HG03571 (cell line): Measurements from ENCODE around the gene RBPJL.
"Not testable (repeated sequence)": the region's sequence is repeated elsewhere in the genome, so short reads cannot be mapped to it uniquely, and the experiment has no call there.

Source experiments
- ATAC-seq: cut with Tn5 transposase; IDR thresholded peaks from one replicate; pipeline ENCODE4 v1.9.1; 2021; ENCODE audit not compliant: unreplicated experiment

The RBPJL gene

DNA sequence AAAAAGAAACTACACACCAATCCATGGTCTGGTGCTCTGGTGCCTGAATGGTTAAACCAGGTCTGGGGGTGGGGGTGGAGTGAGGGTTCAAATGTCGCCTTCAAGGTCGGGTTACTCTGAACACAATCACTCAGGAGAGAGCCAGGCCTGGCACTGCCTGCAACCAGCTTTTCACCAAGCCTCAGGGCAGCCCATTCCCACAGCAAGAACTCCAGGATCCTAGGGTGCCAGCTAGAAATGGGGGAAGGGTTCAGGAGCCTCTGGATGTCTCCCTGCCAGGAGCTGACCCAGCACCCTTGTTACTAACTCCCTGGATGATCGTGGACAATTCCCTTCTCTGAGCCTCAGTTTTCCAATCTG lies 34.9 kb downstream of the RBPJL start:
- ATAC-seq: no peak

DNA sequence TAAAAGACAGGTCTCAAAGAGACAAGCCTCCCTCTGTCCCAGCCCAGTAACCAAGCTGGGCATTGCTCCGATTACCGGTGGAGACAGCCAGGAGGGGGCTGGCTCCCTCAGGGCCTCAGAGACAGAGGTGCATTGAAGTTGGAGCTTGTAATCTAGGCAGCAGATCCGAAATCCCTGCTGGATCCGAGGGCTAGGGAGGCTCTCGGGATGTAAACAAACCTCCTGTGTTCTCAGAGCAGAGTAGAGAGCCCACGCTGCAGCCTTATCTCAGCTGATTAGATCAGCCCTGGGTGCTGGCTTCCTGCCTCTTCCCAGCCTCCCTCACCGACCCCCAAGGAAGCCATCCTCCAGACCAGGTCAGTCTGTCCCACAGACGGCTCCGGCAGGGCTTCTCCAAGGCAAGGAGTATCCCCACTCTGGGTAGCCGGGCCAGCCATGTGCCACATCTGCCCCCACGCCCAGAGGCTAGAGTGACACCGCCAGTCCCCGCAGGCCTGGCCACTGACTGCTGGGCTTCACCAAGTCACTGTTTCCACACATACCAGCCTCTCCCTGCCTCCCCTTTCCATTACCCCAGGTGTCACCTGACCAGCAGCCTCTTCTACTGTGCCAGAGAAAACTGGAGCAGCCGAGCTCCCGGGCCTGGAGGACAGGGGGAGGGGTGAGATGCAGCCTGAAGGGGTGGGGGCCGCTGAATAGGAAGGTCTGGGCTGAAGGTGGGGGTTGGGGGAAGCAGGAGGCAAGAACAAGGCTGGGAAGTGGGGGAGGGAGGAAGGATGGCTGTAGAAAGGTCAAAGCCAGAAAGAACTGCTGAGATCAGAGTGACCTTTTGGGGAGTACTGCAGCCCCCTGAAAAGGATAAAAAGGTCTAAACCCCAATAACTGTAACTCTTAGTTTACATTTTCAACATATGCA lies 35.6 kb downstream of the RBPJL start:
- no peak for ATAC-seq

DNA sequence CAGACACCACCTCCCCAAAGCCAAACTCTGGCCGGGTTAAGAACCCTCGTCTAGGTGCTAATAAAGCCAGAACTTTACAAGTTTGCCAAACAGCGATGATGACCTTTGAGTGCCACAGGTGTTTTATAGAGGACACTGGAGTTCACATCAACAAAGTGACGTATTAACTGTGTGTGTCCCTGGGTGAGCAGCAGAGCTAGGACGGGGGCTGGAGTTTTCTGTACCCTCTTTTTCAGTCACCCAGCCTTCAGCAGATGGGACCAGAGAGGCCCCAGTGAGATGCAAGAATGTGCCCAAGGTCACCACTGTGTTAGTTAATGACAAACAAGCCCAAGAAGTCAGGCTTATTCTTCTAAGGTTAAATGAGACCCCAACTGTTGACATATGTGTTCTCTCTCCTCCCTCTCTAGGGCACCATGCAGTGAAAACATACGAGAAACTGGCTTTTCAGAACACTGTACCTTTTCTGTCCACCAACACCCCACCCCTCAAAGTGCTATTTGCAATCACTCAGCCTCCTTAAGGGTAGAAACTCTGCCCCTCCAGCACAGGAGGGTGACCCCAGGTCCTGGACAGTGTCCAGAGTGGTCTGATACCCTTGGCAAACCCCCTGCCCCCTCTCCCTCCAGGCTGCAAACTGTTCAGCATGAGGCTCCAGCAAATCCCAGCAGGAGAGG lies 36.4 kb downstream of the RBPJL start:
- no peak for ATAC-seq

DNA sequence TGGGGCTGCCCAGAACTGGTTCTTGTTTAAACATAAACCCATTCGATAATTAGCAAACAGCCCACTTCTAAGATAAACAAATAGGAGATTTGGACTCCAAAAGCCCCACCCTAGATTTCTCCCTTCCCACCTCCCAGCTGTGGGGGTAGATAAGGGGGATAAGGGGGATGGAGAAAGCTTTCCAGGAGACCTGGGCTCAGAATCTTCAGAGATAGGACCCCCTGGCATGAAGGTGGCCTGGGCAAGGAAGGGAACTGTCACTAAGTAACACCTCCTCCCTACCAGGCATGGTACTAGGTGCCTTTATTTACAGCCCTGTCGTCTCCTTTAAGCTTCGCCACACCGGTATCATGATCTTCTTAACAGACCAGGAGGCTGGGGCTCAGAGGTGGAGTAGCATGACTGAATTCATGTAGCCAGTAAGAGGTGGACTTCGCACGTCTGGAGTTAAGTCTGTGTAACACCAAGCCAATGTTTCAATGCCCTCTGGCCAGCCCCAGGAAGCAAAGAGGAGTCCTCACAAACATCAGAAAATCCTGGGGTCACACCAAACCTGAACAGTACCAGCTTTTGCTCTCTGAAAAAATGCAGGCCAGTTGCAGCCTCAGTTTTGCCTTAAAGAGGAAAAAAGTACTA lies 37.0 kb downstream of the RBPJL start:
- ATAC-seq: no peak

DNA sequence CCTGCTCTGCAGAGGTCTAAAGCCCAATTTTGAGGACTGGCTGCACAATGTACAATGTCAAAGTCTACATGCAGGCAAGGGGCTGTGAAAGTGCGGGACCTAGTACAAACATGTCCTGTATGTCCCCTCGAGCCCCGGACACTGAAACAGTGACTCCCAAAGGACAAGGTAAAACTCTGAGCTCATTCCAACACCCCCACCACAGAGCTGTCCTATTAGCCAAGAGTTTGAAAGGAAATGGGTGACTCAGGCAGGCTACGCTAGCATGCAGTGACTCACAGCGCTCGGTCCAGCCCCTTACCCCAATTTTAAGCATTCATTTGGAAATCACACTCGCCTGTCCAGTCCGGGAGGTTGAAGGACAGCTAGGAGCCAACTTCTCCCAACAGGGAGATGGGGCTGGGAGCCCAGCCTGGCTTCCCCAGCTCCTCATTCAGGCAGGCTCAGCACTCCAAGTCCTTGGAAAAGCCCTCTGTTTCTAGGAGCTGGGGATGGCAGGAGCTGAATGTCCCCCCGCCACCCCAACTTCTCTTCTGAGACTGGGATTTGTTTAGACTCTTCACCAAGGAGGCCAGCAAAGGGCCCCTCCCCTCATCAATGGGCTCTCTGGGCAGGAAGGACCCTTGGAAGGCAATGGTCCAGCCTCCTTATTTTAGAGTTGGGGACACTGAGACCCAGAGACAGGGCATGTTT lies 37.7 kb downstream of the RBPJL start:
- no peak for ATAC-seq

DNA sequence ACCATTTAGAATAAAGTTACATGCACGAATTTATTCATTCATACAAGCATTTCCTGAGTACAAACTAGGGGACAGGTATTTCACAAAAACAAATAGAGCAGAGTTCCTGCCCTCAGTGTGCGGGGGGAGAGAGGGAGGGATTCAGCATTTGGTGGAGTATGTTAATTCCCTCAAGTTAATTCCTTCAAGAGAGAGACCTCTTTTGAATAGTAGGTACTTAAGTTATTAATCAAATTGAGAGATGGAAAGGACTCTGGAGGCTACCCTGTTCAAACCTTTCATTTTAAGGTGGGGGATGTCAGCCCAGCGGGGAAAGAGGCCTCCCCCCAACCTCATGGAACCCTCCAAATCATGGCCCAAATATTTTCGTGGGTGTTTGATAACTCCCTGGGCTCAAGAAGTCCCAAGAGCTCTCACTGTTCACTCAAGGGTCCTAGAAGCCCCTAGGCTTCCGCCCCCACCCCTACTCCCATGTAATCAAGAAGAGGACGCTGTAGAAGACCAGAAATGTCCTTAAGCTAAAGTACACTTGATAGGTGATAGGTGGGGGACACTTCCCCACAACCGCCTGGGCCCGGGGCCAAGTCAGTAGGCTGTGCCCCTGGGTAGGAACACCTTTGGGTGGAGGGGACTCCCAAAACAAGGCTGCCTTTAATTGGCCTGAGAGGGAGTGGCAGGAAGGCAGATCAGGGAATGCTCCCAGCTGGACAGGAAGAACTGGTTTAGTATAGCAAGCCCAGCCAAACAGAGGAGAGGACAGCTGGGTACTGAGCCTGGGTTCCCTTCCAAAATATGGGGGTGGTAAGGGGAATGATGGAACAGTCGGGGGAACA lies 38.7 kb downstream of the RBPJL start:
- no peak for ATAC-seq

DNA sequence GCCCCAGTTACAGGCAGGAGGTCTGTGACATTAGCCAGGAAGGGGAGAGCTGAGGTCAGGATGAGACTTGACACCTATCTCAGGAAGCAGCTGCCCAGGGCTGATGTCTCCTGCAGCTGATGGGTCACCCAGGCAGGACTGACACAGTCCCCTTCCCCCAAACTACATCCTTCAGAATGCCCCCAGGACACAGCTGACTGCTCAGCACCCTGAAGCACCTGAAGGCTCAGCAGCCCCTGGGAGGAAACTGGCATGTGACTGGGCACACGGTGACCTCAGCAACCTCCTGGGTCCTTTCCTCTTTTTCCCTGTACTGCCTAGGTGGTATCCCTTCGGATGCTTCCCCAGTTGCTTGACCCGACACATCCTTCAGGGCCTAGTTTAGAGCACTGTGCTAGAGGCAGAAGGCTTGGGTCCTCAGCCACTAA lies 39.7 kb downstream of the RBPJL start:
- ATAC-seq: no peak

DNA sequence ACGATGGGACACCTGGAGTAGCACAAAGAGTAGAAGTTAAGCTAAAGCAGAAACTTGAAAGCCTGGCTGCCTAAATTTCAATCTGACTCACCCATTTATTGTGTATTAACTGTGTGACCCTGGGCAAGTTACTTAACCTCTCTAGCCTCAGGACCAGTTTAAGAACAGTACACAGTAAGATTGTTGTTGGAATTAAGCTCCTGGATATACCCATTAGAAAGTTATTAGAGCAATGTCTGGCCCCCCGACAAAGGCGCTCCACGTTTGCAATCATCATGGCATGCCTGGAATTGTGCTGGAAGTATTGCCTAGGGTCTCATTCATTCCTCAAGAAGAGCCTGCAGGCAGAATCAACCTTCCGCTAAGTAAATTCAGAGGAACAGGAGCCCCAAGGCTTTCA lies 40.2 kb downstream of the RBPJL start:
- ATAC-seq: no peak

DNA sequence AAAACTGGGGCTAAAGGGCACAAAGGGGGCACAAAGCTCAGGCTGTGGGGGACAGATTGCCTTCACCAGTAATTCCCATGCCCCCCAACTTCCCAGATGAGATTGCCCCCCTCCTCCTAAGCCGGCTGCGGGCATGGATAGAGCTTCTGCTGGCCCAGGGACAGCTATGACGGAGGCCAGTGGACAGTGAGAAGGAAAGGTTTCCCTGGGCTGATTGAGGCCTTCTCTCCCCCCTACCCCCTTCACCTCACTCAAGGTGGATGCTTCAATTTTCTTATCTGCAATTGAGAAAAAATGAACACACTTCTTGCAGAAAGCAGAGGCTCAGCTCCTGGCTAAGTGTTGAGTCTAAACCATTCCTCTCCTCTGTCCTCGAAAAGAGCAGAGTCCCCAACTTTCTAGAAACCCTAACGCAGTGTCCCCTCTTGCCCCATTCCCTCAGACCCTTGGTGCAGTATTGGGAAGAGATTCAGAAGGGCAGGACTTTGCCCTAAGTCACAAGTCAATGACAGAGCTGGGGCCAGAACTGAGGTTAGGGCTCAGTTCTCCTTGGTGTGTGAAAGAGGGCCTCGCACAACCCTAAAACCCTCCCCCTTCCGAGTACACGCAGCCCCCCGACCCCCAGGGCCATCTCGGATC lies 40.8 kb downstream of the RBPJL start:
- ATAC-seq: no peak

DNA sequence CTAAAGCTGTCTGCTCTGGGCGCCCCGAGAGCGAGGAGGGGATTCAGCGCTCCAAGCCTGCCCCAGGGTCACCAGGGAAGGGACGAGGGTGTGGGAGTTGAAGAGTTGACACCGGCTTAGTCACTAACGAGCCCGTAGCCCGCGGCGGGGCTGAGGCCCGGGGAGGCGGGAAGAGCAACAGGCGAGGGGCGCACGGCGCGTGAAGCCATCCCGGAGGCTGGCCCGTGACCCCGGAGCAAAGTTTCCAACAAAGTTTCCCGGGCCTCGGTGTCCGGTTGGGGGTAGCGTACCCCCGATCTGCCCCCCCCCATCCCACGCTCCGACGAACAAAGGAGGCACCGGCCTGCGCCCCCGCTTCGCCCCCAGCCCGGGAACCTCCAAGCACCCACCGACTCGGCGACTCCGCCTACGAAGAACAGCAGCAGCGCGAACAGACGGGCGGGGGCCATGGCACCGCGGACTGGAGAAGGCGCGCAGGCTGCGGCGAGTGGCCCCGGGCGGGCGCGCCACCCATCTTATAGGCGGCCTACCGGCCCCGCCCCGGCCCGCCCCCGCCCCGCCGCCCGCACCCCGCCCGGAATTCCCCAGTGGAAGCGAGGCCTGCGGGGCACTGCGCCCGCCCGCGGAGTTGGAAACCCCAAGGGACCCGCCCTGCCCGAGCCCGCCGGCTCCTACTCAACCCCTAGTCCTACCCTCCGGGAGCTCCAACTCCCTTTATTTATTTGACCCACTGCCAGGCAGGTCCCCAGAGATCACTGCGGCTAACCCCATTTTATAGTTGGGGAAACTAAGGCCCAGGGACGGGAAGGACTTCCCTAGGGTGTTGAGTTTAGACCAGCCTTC lies 41.5 kb downstream of the RBPJL start, which contains the start of gene SDC4:
SDC4 (minus strand) TSS at position 489 of the 843 bp plus-strand sequence; CDS start at position 449, 40 bp downstream.
- ATAC-seq: no peak

DNA sequence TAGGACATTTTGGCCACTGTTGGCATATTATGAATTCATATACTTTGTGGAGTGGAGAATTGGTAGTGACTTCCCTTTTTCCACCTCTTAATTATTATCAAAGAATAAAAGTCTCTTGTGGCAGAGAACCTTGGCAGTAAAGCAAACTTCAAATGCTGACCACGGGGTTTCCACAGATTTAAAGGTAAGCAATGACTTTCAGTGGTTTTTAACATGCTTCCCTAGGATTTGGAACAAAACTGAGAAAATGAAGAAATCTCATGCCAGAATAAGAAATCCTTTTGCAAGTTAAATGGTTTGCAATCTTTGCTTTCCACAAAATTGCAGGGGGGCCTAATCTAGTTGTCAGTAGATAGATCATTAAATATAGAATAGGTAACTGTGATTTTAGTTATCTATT lies 43.6 kb downstream of the RBPJL start:
- ATAC-seq: no peak

DNA sequence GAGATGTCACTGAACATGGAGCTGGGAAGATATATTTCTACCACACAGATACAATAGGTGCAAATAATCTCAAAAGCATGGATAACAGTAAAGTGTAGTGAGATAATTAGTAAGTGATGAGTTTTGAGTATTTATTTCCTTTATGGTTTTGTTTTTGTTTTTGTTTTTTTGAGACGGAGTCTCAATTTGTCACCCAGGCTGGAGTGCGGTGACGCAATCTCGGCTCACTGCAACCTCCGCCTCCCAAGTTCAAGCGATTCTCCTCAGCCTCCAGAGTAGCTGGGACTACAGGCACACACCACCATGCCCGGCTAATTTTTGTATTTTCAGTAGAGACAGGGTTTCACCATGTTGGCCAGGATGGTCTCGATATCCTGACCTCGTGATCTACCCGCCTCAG lies 44.2 kb downstream of the RBPJL start:
- not testable (repeated sequence) for ATAC-seq

DNA sequence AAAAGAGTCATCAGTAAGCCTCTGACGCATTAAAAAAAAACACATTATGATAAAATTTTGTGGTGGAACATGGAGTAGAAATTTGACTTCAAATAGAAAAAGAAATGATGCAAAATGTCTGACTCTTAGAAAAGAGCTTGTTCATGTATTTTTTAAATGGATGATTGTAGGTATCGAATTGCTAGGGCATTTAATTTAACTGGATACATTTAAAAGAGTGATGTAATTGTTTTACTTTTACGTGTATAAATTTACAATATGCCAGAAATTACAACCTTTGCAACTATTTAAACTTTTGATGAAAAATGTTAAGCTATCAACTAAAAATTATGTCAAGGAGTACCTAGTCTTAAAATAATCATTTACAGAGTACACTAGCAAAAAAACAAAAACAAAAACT lies 46.1 kb downstream of the RBPJL start:
- no peak for ATAC-seq

DNA sequence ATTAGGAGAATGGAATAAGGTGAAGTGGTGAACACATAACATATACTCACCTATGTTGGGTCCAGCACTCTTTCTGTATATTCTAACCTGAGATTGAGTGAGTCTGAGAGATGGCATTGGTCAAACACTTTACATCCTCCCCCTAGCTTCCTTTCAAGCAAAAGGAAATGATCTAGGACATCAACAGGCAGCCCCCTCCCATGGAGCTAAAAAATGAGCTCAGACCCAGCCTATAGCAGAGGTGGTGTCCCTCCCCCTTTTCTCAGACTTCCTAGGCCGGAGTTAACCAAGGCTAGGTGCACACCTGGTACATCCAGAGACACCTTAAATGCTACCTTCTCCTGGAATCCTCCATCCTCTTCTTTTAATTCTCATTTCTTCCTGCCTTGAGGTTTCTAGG lies 47.1 kb downstream of the RBPJL start:
- no peak for ATAC-seq

DNA sequence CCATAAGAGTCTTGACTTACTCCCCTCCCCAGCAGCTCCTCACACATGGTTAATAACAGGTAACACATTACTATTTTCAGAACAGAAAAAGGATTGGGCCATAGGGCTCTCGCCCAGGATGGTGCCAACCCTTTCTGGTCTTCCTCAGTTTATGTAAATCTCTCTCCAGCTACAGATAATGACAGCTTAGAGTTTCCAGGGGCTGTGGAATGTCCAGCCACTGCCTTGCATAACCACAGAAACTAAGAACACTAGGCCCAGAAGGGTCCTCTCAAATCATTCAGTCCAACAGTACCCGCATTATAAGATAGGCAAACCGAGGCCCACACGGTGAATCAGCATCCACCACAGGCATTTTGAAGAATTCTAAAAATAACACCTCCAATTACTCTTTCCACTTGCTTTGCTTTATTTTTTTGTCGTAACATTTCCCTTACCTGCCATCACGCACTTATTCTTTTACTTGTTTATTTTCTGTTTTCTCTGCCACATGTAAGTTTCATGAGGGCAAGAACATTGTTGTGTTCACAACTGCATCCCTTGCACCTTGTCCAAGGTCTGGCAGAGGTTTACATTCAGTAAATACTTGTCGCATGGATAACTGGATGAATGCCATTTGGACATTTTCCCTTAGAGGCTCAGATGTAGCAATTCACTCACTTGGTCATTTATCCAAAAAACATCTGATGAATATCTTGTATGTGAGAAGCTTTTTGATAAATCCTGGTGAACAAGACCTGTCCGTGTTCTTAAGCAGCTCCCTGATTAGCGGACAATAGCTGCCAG lies 48.0 kb downstream of the RBPJL start:
- no peak for ATAC-seq

DNA sequence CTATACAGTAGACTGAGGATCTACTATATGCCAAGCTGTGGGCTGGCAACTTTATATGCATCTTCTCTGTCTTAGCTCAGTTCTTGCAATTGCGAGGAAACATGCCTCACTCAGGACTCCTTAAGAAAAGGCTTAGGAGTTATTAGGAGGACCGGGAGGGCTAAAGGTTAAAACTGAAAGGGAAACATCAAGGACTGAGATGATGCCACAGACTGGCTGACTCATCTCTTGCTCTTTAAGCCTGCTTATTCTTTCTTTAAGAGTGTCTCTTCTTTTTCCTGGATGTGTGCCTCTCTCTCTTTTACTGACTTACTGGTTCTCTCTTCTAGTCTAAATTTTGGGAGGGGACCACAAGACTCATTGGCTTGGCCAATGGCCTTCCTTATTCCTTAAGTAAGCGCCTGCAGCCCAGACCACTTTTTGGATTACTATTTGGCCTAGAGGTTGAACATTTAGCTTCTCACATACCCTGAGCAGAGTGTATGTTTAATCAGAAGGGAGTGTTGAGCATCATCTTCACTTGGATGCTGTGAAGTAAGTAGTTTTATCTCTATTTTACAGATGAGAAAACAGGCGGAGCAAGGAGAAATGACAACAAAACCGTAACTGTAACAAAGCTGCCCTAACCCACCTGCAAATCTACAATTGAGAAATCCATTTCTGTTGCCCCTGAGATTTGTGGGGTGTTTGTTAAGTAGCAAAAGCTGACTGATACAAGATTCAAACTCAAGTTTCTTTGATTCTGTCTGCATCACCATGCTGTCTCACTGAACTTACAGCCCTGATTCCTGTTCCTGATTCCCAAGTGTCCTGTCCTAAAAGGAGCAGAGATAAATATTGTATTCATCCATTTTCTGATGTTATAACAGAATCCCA lies 48.8 kb downstream of the RBPJL start:
- no peak for ATAC-seq
